ENCODE results near the gene GIMD1.

Gene GIMD1

DNA sequence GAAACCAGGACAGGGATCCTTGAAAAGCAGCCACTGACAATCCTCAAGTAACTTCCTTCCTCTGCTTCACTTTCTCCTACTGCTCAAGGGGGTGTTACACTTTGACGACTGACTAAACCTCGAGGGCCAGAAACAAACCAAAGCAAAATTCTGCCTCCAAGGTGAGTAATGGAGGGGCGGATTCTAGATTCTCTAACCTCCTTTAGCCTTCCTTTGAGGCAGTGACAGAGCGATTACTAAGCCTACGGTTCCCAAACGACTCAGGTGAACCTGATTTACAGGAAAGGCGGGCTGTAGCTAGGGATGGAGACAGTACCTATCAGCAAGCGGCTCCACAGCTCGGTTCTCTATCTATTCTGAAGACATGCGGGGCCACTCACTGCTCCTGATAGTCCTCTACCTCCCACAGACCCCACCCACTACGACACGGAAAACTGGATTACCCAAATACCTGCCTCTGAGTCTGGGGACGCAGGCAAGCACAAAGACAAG is 53.1 kb downstream of the GIMD1 start:
- peak overlapping the region; percentile 90 for H3K4me3 ChIP-seq (ENCODE audit: low read depth, low read length)
- peaks cover 4% of the 10 kb centered on the region; the same call in 1 of the 2 replicates for H3K36me3 ChIP-seq (ENCODE audit: control insufficient read depth, insufficient read depth, low read length)
- H3K27me3 ChIP-seq (ENCODE audit: control insufficient read depth, insufficient read depth, low read length), result no peaks in the 10 kb centered on the region
- peak overlapping the region; percentile 100 for H3K9ac ChIP-seq (ENCODE audit: low read length)
- H3K27ac ChIP-seq (ENCODE audit: low read depth, low read length), result peak overlapping the region; percentile 99
- 0 out of 2 replicates have a peak, but pooled peaks cover 4% of the 10 kb centered on the region for H3K4me1 ChIP-seq (ENCODE audit: control insufficient read depth, insufficient read depth, low read length)
- H3K9me3 ChIP-seq (ENCODE audit: control insufficient read depth, insufficient read depth, low read depth, low read length), result peaks cover 4% of the 10 kb centered on the region

DNA sequence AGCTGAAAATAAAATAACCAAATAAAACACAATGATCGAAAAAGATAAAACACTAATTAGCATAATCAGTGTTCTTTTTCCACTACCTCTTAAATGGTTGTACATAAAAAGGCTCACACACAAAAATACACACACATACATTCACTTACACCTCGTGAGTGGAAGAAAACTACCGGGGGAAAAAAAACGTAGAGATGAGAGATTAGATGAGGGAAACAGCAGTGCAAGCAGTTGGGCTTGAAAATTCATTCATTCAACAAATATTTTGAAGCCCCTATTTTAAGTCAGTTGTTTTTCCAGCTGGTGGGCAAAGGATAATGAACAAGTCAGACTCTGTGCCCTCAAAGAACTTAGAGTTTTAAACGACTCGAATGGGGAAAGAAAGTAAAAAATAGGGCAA is 53.6 kb downstream of the GIMD1 start:
- H3K9ac ChIP-seq (ENCODE audit: low read length), result no peak overlapping the region
- no peaks in the 10 kb centered on the region for H3K36me3 ChIP-seq (ENCODE audit: control insufficient read depth, insufficient read depth, low read length)
- H3K27me3 ChIP-seq (ENCODE audit: control insufficient read depth, insufficient read depth, low read length), result no peaks in the 10 kb centered on the region
- no peaks in the 10 kb centered on the region; the same call in 1 of the 2 replicates for H3K9me3 ChIP-seq (ENCODE audit: control insufficient read depth, insufficient read depth, low read depth, low read length)
- H3K4me3 ChIP-seq (ENCODE audit: low read depth, low read length), result peak overlapping the region; percentile 90
- H3K27ac ChIP-seq (ENCODE audit: low read depth, low read length), result no peak overlapping the region
- H3K4me1 ChIP-seq (ENCODE audit: control insufficient read depth, insufficient read depth, low read length), result 0 out of 2 replicates have a peak, but pooled peaks cover 4% of the 10 kb centered on the region

DNA sequence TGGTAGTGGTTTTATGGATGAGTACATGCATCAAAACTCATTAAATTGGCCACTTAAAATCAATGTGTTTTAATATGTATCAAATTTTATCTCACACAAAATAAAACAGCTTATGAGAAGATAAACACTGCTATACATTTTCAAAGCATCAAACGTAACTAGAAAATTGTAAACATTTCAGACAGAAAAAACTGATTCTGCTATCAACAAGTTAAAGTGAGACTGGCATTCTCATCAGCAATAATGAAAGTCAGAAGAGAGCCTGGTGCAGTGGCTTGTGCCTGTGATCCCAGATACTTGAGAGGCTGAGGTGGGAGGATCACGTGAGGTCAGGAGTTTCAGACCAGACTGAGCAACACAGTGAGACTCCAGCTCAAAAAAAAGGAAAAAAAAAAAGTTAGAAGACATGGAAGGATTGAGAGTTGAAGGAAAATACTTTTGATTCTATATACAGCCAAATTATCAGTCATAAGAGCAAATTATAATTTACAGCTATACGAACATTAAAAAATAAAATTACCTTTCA is 55.5 kb downstream of the GIMD1 start:
- H3K4me1 ChIP-seq (ENCODE audit: control insufficient read depth, insufficient read depth, low read length), result 0 out of 2 replicates have a peak, but pooled peaks cover 4% of the 10 kb centered on the region
- no peak overlapping the region for H3K27ac ChIP-seq (ENCODE audit: low read depth, low read length)
- H3K9ac ChIP-seq (ENCODE audit: low read length), result no peak overlapping the region
- peaks cover 3% of the 10 kb centered on the region; the same call in 1 of the 2 replicates for H3K36me3 ChIP-seq (ENCODE audit: control insufficient read depth, insufficient read depth, low read length)
- H3K27me3 ChIP-seq (ENCODE audit: control insufficient read depth, insufficient read depth, low read length), result no peaks in the 10 kb centered on the region
- H3K9me3 ChIP-seq (ENCODE audit: control insufficient read depth, insufficient read depth, low read depth, low read length), result no peaks in the 10 kb centered on the region
- no peak overlapping the region for H3K4me3 ChIP-seq (ENCODE audit: low read depth, low read length)

DNA sequence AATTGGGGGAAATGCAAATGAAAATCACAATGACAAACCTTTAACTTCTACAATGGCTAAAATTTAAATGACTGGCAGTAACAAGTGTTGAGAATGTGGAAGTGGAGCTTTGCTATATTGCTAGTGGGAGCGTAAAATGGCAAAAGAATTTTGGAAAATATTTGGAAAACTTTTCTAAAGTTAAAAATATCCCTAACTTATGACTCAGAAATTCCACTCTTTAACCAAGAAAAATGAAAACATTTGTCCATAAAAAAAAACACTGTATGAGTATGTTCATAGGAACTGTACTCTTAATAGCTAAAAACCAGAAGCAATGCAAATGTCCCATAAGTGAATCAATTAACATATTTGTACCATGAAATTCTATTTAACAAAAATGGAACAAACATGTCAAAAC is 56.2 kb downstream of the GIMD1 start:
- Histone ChIP-seq H3K4me1 (ENCODE audit: control insufficient read depth, insufficient read depth, low read length) (0 out of 2 replicates have a peak, but pooled peaks cover 4% of the 10 kb centered on the region), H3K27ac (ENCODE audit: low read depth, low read length) (no peak overlapping the region), H3K4me3 (ENCODE audit: low read depth, low read length) (no peak overlapping the region), H3K36me3 (ENCODE audit: control insufficient read depth, insufficient read depth, low read length) (peaks cover 3% of the 10 kb centered on the region; the same call in 1 of the 2 replicates), H3K9ac (ENCODE audit: low read length) (no peak overlapping the region), H3K27me3 (ENCODE audit: control insufficient read depth, insufficient read depth, low read length) (no peaks in the 10 kb centered on the region), H3K9me3 (ENCODE audit: control insufficient read depth, insufficient read depth, low read depth, low read length) (no peaks in the 10 kb centered on the region)

All from HUES6 (cell line).